CMK (cell line): ENCODE data around the gene SORCS1.
"Not testable (repeated sequence)": the region's sequence is repeated elsewhere in the genome, so short reads cannot be mapped to it uniquely, and the experiment has no call there.

Source experiments
- DNase-seq: peaks from one replicate; pipeline ENCODE4 v3.0.0-alpha.2; 2010; ENCODE audit warnings: low read depth

SORCS1 gene

DNA sequence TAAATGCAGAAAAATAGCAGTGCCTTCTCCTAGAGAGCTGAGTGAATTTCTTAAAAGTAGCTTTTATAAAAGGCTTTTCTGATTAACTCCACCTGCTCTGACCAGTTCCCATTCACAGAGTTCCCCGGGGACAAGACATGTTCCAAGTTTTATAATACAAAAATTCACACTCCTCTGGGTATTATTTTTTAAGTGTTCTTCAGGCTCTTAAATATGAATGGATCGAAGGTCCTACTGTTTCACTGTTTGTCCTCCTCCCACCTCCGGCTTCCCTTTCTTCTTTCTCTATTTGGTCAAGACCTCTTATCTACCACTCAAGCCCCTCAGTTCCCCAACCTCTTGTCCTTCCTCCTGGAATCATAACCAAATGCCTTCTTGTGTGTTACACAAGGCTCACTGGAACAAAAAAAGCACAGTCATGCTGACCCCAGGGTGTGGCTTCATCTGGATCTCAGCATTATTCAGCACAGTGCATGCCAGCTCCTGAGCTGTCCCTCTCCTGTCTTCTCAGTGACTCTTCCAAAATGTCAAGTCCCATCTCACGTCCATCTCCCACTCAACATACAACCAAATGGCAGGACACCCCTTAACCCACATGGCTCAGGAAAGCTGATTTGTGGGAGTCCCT lies 222.4 kb downstream of the SORCS1 start:
- DNase-seq = peak; percentile 0

GRCh38 chr10:106941297-106942034 lies 223.0 kb downstream of the SORCS1 start:
- no peak for DNase-seq

DNA sequence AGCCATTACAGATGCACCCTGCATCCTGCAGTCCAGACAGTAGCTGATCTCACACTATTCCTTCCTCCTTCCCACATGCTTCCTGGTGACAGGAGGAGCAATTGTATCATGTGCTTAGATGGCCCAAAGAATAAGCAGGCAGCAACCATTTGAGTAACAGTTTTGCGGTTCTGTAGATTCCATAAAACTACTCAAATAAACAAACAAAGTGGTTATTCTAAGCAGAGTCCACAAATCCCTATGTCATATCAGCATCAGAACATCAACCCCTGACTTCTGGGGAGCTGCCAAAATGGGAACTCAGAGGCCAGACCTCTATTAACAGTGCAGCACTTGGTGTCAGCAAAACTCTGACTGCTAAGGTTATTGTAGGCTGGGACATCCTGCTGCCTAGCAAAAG lies 226.0 kb downstream of the SORCS1 start:
- DNase-seq = no peak

- DNase-seq = no peak
These were observed 228.5 kb downstream of the SORCS1 start for GRCh38 chr10:106935978-106936451.

DNA sequence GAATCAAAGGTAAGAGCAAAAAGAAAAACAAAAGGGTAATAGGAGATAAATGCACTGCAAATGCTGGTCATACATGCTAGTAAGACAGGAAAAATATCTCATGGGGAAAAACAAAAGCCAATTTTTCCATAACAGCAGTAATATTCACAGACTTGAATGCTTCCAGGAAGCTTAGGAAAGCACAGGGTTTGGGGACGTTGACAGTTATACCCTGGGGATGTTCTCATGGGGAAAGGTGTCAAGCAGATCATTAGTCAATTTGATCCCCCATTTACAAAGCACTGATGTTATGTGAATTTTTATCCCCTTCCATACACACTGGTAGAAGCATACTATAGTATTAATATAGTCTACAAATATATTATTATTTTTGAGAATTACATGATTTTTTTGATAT lies 232.7 kb downstream of the SORCS1 start:
- no peak for DNase-seq

GRCh38 chr10:106931159-106931852 lies 233.2 kb downstream of the SORCS1 start:
- no peak for DNase-seq

- DNase-seq = no peak
These were observed 233.8 kb downstream of the SORCS1 start for GRCh38 chr10:106930751-106931150.

- DNase-seq = no peak
These were observed 235.1 kb downstream of the SORCS1 start for GRCh38 chr10:106929291-106929895.

GRCh38 chr10:106928151-106928550 lies 236.4 kb downstream of the SORCS1 start:
- DNase-seq = not testable (repeated sequence)

- no peak for DNase-seq
These were observed 239.3 kb downstream of the SORCS1 start for GRCh38 chr10:106925191-106925590.

DNA sequence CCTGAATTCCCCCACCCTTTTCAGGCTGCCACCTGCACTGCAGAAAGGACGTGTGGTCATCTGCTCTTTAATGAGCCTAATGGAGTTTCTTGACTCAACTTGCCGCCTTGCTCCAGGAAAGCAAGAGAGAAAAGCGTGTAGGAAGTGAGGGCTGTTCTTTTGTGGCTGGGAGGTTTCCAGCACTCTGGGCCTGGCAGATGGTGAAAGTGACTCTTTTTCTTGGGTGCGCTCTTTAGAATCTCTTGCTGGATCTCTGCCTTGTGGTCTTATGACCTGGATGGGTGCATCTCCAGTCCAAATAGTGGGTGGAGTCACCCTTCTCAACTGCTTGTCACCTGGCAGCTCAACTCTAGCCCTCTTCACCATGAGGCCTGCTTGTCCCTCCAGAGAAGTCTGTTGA lies 244.0 kb downstream of the SORCS1 start:
- DNase-seq = no peak

DNA sequence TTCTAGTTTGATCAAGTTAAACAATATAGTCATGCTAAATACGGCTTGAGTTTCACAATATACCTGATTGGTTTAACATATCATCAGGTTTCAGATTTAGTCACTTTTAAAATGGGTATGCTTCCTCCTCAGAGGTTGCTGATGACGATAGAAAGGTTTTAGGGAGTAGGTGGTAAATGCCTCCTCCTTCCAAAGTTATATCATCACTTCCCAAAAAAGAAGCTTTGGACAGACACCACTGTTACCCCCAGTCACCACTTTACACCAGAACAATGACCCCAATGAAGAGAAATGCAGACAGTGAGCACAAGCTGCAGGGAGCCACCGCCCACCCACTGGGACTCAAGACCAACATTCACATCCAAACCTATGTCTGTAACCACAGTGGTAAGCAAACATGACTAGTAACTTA lies 244.6 kb downstream of the SORCS1 start:
- DNase-seq = no peak

GRCh38 chr10:106917452-106918055 lies 247.0 kb downstream of the SORCS1 start:
- DNase-seq = no peak

- no peak for DNase-seq
These were observed 250.5 kb downstream of the SORCS1 start for GRCh38 chr10:106914016-106914415.

DNA sequence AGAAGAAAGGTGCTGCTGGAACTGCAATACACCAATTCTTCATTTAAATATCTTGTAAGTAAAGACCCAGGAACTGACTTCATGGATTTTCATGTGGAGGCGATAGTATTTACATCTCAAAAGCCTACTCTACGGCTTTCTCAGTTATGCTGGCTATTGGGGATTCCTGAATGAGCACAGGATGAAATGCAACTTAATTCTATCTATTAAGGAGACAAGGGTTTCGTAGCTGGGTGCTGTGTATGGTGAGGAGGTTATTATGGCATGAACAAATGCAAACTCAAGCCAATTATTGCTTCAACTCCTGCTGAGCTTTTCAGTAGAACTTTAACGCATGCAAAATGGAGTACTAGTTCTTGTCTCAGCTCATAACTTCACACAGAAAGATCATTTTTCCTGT lies 251.2 kb downstream of the SORCS1 start:
- no peak for DNase-seq

- no peak for DNase-seq
These were observed 253.4 kb downstream of the SORCS1 start for GRCh38 chr10:106911096-106911495.

DNA sequence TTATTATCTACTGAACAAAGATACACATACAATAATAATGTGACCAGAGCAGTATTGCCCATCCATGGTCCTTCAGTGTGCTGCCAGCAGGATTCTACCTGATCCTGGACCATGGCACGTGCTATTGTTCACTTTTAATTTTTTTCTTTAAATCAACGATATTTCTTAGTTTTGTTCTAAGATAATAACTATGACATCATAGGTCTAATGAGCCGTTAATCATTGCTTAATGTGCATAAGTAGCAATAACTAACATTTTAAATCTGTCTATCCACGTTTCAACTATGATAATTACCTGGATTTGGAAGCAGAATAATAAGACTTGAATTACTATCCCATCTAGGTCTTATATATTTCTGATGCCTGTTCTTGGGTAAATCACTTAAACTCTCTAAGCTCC lies 253.8 kb downstream of the SORCS1 start:
- no peak for DNase-seq

DNA sequence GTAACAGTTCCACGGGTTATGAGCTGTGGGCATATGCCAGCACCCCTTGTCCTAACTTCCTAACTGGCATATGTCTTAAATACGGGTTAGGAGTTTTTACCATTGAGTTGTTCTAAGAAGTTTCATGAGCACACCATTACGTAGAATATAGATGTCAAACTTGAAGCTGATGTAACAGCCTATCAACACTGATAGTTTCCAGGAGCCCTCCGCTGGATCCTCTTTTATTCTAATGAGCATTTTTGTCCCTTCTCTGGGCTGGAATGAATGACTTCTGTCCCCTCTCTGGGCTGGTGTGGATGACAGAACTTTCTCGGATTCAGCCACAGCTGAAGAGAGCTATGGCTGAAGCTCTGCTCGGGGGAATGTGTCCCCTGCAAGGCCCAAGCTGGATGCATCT lies 256.3 kb downstream of the SORCS1 start:
- no peak for DNase-seq

DNA sequence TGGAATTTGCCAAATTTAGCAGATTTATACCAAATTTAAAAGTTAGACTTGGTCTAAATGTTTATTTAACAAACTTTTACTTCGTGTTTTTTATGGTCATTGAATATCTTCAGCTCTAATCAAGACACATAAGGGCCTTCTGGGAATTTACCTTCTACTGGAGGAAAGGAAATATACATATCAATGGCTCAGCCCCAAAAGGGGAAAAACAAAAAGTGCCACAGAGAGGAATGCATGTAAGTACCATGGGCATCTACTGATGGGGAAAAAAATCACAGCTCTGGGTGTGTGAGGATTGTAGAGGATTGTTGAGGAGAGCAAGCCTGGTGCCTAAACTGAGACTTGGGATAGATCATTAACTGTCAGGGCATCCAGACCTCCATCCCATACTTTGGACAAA lies 260.3 kb downstream of the SORCS1 start:
- no peak for DNase-seq

DNA sequence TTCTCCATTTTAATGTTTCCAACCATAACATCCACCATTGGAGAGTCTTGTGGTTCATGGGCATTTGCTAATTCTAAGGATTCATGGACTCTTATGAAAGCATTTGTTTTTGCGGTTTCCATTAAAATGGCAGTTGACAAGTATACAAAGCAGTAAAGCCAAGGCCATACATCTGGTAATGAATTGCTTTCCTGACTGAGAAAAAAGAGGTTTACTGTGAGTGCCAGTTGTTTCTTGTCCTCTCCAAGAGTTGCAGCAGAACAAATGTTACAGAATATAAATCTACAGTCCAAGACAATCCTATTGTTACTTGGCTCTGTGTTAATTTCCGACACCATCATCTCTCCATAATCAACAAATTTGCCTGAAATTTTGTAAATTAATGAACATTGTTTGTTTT lies 261.3 kb downstream of the SORCS1 start:
- no peak for DNase-seq

DNA sequence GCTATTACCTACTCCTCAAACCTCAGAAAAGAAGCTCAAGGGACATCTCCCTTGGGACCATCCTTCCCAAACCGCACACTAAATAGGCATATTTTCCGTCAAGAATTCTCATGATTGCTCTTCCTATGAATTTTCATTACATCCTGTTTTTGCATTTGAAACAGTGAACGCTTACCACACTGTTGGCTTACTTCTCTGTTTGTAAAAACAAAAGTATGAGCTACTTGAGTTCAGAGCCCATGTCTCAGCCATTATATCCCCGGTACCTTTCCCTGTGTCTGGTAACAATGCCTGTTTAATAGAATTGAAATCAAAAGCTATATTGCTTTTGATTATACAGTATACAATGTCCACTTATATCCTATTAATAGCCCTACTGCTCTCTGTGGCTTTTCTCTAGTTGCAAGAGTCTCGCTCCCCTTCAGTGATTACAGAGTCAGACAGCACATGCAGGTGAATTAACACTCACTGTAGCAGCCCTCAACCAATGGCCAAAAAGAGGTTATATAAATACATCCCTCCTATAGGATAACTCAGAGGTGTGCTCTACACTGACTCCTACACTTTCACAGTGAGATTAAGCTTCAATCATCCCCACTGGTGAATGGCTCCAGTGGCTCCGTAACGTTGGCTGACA lies 264.4 kb downstream of the SORCS1 start:
- DNase-seq = no peak

DNA sequence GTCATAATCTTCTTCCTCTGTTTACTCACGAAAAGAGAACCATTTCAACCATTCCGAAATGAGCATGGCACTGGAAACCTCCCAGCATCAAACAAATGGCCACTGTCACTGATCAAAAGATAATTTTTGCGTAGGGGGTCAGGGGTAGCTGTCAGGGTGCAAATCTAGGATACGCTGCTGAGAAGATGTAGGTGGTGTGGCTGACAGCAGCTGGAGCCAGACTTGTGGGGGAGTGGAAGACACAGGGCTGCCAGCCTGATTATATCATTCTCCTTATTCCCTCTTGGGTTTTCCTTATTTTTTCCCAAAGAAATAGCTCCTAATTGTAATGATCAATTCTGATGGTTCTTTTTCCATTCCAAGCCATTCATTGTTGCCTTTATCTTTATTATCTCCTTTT lies 266.1 kb downstream of the SORCS1 start:
- no peak for DNase-seq
